Measurements from ENCODE around the gene SLF2.

Gene SLF2

DNA sequence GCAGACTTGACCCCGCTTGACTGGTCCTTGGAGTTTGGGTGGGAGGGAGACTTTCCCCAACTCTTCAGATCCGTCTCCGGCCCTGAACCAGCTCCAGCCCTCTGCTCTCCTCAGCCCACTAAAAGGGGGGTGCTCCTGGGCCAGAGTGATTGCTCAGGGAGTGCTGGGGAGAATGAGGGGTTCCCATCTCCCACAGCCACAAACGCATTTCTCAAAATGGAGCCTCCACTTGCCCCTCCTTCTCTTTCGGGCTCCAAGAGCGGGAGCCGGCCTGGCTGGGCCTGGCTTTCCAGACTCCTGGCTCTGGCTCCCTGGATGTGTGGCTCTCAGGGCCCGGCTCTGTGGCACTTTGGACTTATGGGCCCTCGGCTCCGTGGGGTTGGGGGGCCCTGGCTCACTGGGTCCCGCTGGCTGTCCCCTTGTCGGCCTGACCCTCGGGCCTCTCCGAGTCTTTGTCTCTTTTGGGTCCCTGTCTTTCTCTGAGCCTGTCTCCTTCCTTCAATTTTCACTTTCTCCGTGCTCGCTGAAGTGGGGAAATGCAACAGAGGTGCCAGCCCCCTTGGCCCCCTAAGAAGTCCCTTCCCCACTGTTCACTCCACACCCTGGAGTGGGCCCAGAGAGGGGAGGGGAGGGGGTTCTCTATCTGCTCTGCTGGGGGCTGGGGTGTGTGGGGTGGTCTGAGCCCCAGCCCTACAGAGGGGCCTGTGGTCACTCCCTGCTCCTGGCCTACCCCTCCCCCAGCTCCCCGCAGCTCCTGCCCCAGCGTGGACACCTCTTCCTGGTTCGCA is 87.6 kb downstream of the SLF2 start:
- peak; percentile 48 for DNase-seq (ENCODE audit: low spot score)

DNA sequence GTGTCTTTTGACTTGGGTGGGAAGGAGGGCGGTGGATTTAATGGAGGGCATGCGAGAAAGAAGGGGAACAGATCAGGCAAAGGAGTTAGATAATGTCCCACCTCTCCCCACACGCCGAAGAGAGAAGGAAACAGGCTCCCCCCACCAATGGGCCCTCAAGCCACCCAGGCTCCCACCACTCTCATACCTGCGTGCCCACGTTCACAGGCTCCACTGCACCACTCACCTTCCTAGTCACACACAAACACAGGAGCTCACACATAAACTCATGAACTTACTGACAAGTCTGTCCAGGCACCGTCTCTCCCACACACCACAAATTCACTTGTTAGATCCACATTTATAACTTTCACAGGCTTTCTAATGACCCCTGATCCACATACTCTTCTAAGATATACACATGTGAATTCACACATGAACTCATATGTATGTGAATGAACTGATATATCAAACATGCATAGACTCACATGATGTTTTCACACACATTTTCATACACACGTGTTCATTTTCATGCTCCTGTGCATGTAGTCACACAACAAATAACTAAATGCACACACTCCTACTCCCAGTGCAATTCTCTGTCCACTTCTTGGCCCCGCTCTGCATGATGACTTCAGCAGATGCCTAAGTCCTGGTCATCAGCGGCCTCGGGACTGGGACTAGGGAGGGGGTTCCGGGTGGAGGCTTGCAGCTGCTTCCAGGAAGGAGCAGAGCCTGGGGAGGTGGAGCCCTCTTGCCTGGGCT is 88.3 kb downstream of the SLF2 start:
- peak; percentile 93 for DNase-seq (ENCODE audit: low spot score)

DNA sequence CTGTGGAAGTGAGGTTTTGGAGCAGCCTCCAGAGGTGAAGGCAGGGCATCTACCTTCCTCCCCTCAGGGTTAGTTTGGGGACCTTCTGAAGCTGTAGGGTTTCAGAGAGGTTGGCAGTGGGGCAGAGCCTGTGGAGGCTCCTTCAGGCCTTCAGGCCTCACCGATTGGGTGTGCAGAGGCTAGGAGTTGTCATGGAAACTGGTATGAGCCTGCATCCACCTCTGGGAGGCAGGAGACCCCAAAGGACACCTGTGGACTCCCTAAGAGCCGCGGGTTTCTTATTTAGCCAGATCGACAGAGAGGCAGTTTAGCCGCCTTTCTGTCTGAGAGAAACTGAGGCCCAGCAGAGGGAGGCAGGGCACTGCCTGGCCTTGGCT is 88.9 kb downstream of the SLF2 start:
- DNase-seq (ENCODE audit: low spot score), result no peak

DNA sequence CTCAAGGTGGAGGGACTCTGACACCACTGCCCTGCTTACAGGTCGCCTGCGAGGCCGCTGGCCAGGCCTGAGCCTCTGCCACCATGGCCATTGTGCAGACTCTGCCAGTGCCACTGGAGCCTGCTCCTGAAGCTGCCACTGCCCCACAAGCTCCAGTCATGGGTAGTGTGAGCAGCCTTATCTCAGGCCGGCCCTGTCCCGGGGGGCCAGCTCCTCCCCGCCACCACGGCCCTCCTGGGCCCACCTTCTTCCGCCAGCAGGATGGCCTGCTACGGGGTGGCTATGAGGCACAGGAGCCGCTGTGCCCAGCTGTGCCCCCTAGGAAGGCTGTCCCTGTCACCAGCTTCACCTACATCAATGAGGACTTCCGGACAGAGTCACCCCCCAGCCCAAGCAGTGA is 89.7 kb downstream of the SLF2 start:
- no peak for DNase-seq (ENCODE audit: low spot score)

DNA sequence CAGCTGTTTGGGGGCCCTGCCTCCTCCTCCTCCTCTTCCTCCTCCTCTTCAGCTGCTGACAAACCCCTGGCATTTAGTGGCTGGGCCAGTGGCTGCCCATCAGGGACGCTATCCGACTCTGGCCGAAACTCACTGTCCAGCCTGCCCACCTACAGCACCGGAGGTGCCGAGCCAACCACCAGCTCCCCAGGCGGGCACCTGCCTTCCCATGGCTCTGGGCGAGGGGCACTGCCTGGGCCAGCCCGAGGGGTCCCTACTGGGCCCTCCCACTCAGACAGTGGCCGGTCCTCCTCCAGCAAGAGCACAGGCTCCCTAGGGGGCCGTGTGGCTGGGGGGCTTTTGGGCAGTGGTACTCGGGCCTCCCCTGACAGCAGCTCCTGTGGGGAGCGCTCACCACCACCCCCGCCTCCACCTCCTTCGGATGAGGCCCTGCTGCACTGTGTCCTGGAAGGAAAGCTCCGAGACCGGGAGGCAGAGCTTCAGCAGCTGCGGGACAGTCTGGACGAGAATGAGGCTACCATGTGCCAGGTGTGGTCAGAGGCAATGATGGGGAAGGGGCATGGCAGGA is 91.0 kb downstream of the SLF2 start:
- DNase-seq (ENCODE audit: low spot score), result no peak

DNA sequence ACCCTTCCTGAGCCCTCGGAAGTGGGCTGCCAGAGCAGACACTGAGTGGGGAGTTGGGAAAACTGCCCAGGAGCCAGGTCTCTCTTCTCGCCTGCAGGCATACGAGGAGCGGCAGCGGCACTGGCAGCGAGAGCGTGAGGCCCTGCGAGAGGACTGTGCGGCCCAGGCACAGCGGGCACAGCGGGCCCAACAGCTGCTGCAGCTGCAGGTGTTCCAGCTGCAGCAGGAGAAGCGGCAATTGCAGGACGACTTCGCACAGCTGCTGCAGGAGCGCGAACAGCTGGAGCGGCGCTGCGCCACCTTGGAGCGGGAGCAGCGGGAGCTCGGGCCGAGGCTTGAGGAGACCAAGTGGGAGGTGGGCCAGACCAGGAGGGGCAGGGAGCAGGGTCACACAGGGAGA is 92.6 kb downstream of the SLF2 start:
- DNase-seq (ENCODE audit: low spot score), result no peak

DNA sequence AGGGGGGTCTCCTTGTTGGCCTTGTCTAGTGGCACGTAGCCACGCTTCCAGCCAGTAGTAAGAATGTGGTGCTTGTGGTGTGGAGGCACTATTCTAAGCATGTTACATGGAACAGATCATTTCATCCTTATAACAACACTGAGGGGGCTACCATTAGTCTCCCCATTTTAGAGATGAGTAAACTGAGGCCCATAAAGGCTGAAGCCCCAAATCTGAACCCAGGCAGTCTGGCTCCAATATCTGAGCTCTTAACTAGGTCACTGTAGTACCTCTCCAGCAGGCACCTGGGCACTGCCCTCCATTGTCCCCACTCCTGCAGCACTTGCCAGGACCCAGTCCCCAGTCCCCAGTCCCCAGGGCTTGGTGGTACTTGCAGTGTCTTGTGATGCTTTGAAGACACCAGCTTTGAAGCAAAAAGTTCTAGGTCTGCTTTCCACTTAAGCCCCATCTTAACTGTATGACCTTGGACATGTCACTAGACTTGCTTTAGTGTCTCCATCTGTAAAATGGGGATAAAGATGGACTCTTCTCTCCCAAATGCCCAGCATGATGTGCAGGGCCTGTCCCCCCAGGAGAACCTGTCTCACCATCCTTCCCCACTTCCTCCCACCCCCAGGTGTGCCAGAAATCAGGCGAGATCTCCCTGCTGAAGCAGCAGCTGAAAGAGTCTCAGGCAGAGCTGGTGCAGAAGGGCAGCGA is 93.3 kb downstream of the SLF2 start:
- no peak for DNase-seq (ENCODE audit: low spot score)

DNA sequence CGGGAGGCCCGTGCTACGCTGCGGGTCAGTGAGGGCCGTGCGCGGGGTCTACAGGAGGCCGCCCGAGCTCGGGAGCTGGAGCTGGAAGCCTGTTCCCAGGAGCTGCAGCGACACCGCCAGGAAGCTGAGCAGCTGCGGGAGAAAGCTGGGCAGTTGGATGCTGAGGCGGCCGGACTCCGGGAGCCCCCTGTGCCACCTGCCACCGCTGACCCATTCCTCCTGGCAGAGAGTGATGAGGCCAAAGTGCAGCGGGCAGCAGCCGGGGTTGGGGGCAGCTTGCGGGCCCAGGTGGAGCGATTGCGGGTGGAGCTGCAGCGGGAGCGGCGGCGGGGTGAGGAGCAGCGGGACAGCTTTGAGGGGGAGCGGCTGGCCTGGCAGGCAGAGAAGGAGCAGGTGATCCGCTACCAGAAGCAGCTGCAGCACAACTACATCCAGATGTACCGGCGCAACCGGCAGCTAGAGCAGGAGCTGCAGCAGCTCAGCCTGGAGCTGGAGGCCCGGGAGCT is 93.9 kb downstream of the SLF2 start:
- DNase-seq (ENCODE audit: low spot score), result no peak

DNA sequence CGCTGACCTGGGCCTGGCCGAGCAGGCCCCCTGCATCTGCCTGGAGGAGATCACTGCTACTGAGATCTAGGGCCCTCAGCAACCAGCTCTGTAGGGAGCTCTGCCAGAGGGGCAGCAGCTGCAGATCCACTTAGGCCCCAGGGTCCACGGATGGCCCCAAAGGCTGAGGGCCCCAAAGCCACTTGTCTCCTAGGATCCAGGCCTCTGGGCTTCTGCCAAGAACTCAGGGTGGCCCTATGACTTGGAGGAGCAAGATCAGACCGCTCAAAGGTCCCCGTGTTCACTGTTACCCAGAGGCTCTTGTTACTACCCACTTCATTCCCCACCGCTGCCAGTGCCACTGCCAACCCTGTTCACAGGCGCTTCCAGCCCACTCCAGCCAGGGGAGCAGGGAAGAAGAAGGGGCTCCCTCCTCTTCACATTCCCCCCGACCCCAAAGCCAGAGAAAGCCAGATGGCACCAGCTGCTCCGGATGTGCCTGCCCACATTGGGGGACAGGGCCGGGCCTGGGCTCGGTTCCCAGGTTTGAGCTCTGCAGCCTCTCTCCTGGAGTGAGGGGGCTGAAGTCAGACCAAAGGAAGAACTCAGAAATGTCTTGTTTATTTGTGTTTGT is 94.4 kb downstream of the SLF2 start:
- peak; percentile 60 for DNase-seq (ENCODE audit: low spot score)

DNA sequence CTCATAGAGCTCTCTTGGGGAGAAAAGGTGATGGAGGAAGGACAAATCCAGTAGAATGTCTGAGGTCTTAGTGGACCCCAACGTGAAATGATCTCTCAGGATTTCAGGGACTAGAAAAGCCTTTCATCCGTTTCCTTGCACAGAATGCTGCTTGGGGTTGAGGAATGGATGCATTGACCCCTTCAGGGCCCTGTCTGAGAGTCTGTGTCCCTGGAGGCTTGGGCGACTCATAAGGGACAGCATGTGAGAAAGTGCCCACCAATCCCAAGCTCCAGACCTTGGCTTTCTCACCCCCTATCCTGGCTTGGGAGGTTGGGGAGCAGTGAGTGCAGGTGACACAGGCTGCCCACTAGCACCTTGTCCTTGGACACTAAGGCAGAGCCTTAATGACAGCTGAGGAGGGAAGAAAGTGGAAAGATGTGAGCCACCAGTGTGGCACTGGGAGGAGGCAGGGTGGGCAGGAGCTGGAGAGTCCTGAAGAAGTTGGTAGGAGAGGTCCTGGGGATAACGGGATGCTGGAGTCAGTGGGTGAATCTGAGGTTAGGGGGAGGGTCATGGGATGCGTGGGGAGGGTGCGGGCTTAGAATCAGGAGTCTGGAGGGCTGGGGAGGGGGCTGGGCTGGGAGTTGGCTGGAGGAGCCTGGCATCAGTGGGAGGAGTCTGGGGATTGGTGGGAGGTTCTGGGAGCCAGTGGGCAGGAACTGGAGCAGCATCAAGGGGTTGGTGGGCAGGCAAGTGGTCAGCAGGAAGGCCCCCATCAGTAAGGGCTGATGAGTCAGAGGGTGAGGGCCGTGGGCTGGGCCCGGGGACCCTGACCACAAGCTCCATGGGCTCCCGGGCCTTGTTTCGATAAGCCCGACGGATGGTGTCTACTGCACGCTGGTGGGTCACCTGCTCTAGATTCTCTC is 95.4 kb downstream of the SLF2 start:
- DNase-seq (ENCODE audit: low spot score), result no peak

DNA sequence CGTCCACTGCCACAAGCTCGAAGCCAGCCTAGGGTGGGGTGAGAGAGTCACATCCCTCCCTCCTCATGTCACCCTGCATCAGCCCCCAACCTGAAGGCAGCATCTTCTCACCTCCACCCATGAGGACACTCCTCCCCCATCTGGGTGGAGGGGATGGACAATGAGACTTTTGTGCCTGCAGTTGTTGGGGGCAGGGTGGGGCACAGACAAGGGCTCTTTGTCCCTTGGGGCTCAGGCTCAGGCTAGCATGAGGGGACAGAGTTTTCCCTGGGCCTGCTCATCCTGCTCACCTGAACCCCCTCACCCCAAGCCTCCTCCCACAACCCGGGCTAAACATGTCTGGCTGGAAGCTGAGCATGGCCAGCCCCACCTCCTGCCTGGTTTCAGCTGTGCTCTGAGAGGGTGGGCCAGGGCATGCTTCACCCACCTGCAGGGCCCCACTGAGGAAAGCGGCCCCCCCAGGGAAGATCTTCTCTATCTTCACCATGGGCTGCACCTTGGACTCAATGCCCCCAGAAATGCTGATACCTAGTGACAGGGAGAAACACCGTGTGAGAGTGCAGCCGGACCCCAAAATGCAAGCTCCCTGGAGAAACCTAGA is 96.2 kb downstream of the SLF2 start:
- DNase-seq (ENCODE audit: low spot score), result no peak

DNA sequence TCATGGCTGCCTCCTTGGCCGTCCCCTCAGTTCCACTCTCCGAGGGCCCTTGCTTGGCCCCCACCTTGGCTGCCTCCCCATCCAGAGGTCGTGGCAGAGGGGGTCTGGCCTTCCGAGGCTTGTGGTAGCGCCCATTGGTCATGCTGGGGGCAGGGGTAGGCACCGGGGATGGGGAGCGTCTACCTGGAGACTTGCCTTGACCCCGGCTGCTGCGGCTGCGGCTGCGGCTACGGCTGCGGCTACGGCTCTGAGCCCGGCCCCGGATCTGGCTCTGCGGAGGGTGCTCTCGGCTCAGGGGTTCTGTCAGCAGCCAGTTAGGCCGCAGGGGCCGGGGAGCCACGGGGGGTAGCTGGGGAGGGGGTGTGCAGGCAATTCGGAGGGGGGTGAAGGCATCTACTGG is 97.6 kb downstream of the SLF2 start:
- DNase-seq (ENCODE audit: low spot score), result no peak

DNA sequence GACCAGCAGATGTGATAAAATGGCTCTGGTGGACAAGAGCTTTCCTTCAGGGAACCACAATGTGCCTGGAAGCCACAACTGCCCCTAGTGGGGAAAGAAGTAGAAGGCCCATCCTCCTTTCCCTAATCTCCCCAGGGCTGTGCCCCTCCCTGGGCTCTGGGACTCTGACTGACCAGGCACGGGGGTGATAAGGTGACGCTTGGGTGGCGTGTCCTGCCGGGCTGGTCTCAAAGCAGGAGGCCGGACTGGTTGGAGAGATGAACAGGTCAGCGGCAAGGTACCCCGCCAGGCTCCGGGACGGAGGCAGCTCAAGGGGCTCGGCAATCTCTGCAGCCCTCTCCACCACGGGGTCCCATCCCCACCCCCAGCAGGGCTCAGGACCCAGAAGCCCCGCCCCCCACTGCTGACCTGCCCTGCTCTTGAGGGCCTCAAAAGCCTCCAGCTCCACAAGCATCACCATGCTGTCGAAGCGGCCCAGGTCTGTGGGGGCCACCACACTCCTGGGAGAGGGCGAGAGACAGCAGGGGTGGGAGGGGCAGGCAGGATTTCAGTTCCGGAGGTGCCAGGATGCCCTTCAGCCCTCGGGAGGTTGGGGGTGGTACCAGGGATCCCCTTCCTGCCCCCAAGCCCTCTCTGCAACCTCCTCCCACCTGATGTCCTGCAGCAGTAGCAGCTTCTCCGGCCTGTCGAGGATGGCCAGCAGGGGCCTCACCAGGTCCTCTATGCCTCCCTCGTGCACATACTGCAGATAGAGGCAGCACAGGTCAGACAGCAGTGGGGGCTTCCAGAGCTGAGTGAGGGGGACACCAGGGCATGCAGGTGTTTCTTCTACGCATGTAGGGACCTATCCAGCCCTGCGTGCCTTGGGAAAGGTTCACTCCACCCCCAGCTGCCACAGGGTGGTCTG is 99.0 kb downstream of the SLF2 start:
- DNase-seq (ENCODE audit: low spot score), result no peak

DNA sequence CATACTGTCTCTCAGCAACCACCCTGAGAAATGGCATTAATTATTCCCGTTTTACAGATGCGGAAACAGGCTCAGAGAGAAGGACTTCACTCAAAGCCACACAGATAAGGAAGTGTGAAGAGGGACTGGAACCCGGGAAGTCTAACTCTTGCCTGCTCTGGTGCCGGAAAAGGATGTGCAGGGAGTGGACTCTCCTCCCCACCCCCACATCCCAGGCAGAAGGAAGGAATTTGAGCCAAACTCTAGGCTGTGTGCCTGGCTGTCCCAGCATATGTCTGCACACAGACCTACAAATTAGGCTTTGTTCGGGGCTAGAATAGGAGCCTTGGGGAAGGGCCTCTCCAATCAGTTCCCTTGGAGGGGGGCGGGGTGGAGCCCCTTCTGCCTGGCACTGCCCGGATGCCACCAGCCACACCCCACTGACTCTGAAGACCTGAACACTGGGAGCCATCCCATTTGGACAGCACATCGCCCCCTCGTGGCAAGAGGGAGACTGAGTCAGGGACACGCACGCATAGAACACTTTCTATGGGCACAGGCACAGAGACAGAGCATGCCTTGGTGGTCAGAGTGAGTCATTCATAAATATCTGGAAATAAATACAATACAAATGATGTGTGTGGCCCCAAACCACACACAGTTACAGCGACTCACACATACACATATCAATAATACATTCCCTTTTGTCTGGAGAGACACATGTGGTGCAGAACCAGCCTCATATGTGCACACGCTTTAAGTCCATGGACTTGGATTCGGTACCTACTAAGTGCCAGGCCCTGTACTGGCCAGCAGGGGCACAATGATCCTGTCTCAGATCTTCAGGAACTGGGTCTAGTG is 100.0 kb downstream of the SLF2 start:
- DNase-seq (ENCODE audit: low spot score), result peak; percentile 92

DNA sequence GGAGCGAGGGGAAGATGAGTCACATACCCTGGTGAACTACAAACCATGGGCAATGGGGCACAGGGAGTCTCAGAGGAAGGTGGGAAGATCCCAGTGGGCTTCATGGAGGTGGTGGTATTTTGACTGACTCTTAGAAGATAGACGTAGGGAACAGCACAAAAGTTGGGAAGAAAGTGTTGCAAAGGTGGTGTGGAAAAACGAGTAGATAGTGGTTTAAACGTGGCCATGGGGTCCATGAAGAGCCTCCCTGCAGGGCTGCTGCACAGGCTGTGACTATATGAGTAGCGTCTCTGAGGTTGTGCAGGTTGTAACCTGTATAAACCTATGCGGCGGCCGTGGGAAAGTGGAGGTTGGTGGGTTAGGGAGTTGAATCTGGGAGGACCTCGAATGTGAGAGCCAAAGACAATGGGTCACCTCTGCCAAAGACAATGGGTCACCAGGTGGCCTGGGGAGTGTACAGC is 100.6 kb downstream of the SLF2 start:
- DNase-seq (ENCODE audit: low spot score), result no peak

DNA sequence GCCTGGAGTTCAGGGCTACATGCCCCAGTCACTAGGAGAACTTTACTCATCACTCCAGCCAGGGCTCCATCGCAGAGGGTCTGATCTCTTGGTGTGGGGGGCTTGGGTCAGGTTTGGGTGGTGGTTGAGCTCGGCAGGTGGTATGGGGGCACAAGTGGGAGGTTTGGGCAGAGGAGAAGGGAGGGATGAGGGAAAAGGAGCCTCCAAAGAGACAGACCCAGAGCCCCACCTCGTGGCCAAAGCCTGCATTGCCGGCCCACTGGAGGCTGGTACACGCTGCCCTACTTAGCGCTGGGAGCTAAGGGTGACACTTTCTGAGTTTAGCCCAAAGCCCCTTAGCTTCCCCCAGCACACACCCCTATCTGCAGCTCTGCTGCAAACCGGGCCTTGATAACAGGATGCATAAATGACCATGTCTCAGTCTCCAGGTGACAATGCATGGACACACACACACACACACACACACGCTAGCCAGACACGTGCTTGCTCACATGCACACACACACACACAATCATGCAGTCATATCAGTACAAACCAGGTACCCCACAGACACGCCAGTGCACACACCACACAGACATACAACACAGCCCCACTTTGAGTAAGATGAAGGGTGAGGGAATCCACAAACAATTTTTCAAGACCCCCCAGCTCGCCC is 101.6 kb downstream of the SLF2 start:
- peak; percentile 81 for DNase-seq (ENCODE audit: low spot score)

Data from AG08396 (cell line).